K562 (cell line): ENCODE data around the gene CNPY2. TPM values are rescaled to one million over a fixed set of nuclear protein-coding genes. Genes with fewer than 3 reads are reported as not detected.
A peak's percentile ranks its signal among the peaks of the same experiment; 100 is the strongest.

Experiments
- ATAC-seq: fragments of 200-7000 bp; cut with Tn5 transposase; 3 replicates; pipeline ENCODE4 v1.9.1; 2020; ENCODE audit warnings: moderate library complexity
- BruUV-seq: library from RNA; stranded (reverse); fragments of 400-500 nt; replicated peaks from 2 replicates; lab custom pipeline; 2021; lab: Mats Ljungman, UMichigan
- CTCF ChIA-PET: fragments of 300-600 bp; formaldehyde crosslinking; extraction: SDS; loops from one replicate; lab custom pipeline; 2021; ENCODE audit warnings: low intra/inter-chr PET ratio; lab: Yijun Ruan, JAX
- POLR2A ChIA-PET: fragments of 300-600, 350-650 bp; sonication (Branson Sonifier 250); formaldehyde crosslinking; extraction: SDS; loops from one replicate; lab custom pipeline; 2021; ENCODE audit warnings: antibody characterized with exemption, inconsistent platforms; lab: Yijun Ruan, JAX
- DNase-seq, 4 experiments: peaks; one replicate each; pipeline versions ENCODE4 v3.0.0 to v3.0.0-alpha.2; 2011 to 2018; ENCODE audit warnings: low spot score in 3 of 4, mixed read lengths in 3 of 4; ENCODE audit errors: extremely low read depth in 1 of 4
- FAIRE-seq: peaks from 2 replicates; lab custom pipeline; 2011; peaks lifted over from hg19 to GRCh38; lab: Jason Lieb, UNC
- H2AFZ ChIP-seq: 2 replicates; pipeline ENCODE4 v1.6.0; 2011; ENCODE audit warnings: low read depth, low read length, control low read depth, inconsistent platforms
- H3K27ac ChIP-seq: fragments of 200-600 bp; 3 replicates; pipeline ENCODE4 v1.8.0; 2011; ENCODE audit warnings: low read depth, mild to moderate bottlenecking, control low read depth, inconsistent platforms, low read length, moderate library complexity, mixed read lengths; ENCODE audit errors: extremely low read depth
- H3K27me3 ChIP-seq, 2 experiments: fragments of 300-600 bp in 1 of 2; 2 replicates in 1 of 2; 3 replicates in 1 of 2; pipeline versions ENCODE4 v1.6.0 to v1.8.0; 2011; ENCODE audit warnings: inconsistent platforms in 2 of 2, low read length in 2 of 2, mild to moderate bottlenecking in 1 of 2, mixed read lengths in 1 of 2, moderate library complexity in 1 of 2; ENCODE audit not compliant: control insufficient read depth in 2 of 2, insufficient read depth in 2 of 2
- H3K36me3 ChIP-seq: fragments of 300-600 bp; 3 replicates; pipeline ENCODE4 v1.8.0; 2011; ENCODE audit warnings: mild to moderate bottlenecking, low read length, inconsistent platforms; ENCODE audit not compliant: control insufficient read depth, insufficient read depth
- H3K4me1 ChIP-seq, 2 experiments: fragments of 200-600 bp in 1 of 2; replicated peaks in 1 of 2; 2 replicates in 1 of 2; 3 replicates in 1 of 2; pipeline versions ENCODE4 v1.5.1 to v1.8.0; 2011; ENCODE audit warnings: inconsistent platforms in 2 of 2, low read length in 2 of 2, mild to moderate bottlenecking in 1 of 2, mixed read lengths in 1 of 2, moderate library complexity in 1 of 2; ENCODE audit not compliant: control insufficient read depth in 2 of 2, insufficient read depth in 2 of 2
- H3K4me2 ChIP-seq: 2 replicates; pipeline ENCODE4 v1.6.1; 2011; ENCODE audit warnings: low read length, control low read depth, inconsistent platforms, mixed read lengths; ENCODE audit not compliant: insufficient read depth
- H3K4me3 ChIP-seq: fragments of 200-600 bp; sonication (generic), shearing (Covaris generic); 2 replicates; pipeline ENCODE4 v1.5.1; 2016; ENCODE audit warnings: control low read depth, inconsistent platforms
- H3K79me2 ChIP-seq: fragments of 200-600 bp; 3 replicates; pipeline ENCODE4 v1.8.0; 2011; ENCODE audit warnings: low read length, inconsistent platforms; ENCODE audit not compliant: control insufficient read depth, insufficient read depth
- H3K9ac ChIP-seq, 2 experiments: 2 replicates each; pipeline versions ENCODE4 v1.6.0 to v1.6.1; 2011; ENCODE audit warnings: low read depth in 2 of 2, low read length in 2 of 2, control low read depth in 1 of 2, inconsistent platforms in 1 of 2, mild to moderate bottlenecking in 1 of 2, mixed read lengths in 1 of 2; ENCODE audit not compliant: insufficient read depth in 1 of 2
- H3K9me1 ChIP-seq: one replicate; pipeline ENCODE4 v1.6.0; 2011; ENCODE audit warnings: inconsistent platforms, mild to moderate bottlenecking, low read length, moderate library complexity; ENCODE audit not compliant: control insufficient read depth, insufficient read depth
- H3K9me3 ChIP-seq: replicated peaks from 2 replicates; pipeline ENCODE4 v1.5.1; 2011; ENCODE audit warnings: low read depth, low read length, inconsistent platforms; ENCODE audit not compliant: control insufficient read depth, insufficient read depth
- H4K20me1 ChIP-seq: replicated peaks from 2 replicates; pipeline ENCODE4 v1.6.1; 2011; ENCODE audit warnings: low read length, inconsistent platforms, mixed read lengths; ENCODE audit not compliant: control insufficient read depth, insufficient read depth
- E2F3 ChIP-seq: fragments of 250-450 bp; sonication (Bioruptor Pico); IDR thresholded peaks from 2 replicates; pipeline ENCODE4 v1.4.0; 2020; ENCODE audit warnings: mild to moderate bottlenecking
- HNRNPH1 ChIP-seq: fragments of 200-400 bp; formaldehyde crosslinking; optimal IDR thresholded peaks from 2 replicates; pipeline ENCODE3; 2017; ENCODE audit warnings: low read depth, mild to moderate bottlenecking, low read length, moderate library complexity
- KAT7 ChIP-seq: sonication (generic); formaldehyde crosslinking; IDR thresholded peaks from 2 replicates; pipeline ENCODE4 v1.8.0; 2022; ENCODE audit warnings: missing genetic modification reagents, mild to moderate bottlenecking, borderline replicate concordance
- MTA2 ChIP-seq: fragments of 450-650 bp; IDR thresholded peaks from 2 replicates; pipeline ENCODE4 v1.6.1; 2016; ENCODE audit warnings: low read depth
- SRSF9 ChIP-seq: fragments of 200-400 bp; formaldehyde crosslinking; IDR thresholded peaks from 2 replicates; pipeline ENCODE4 v1.6.1; 2017; ENCODE audit warnings: low read depth, low read length, borderline replicate concordance
- XRCC5 ChIP-seq: fragments of 200-400 bp; formaldehyde crosslinking; IDR thresholded peaks from 2 replicates; pipeline ENCODE4 v1.6.1; 2017; ENCODE audit warnings: low read depth, mild to moderate bottlenecking, low read length
- ZC3H11A ChIP-seq: IDR thresholded peaks from 2 replicates; pipeline ENCODE4 v1.6.1; 2012; ENCODE audit warnings: low read depth, low read length, improper control_type of control experiment
- ZNF12 ChIP-seq: sonication (generic); formaldehyde crosslinking; IDR thresholded peaks from 2 replicates; pipeline ENCODE4 v1.4.0; 2020; ENCODE audit warnings: mild to moderate bottlenecking, missing genetic modification reagents
- ZNF274 ChIP-seq: IDR thresholded peaks from 2 replicates; pipeline ENCODE4 v1.6.1; 2011; ENCODE audit warnings: low read depth, mild to moderate bottlenecking, low read length, moderate library complexity, borderline replicate concordance
- ZNF77 ChIP-seq: fragments of 250-450 bp; sonication (Bioruptor Pico); IDR thresholded peaks from 2 replicates; pipeline ENCODE4 v1.5.0; 2020
- WGBS: fragments of 100-300 bp; shearing (Covaris generic); methylation state at CpG from one replicate; pipeline ENCODE4 v1.1.6; 2016; ENCODE audit warnings: low coverage, mixed read lengths; ENCODE audit not compliant: insufficient coverage; ENCODE audit errors: missing lambda C conversion rate; 5-methylcytosine and 5-hydroxymethylcytosine counted together
- in situ Hi-C: fragments of 300-500 bp; cut with MboI; formaldehyde crosslinking; loops from 4 replicates; pipeline ENCODE4 v1.15.0; 2018; ENCODE audit warnings: inconsistent platforms, mixed read lengths
- intact Hi-C: fragments of 100-400 bp; cut with micrococcal nuclease; formaldehyde crosslinking; loops from 2 replicates; pipeline ENCODE4 v1.14.2; 2022
- polyA plus RNA-seq, 8 experiments: library from polyadenylated mRNA; depleted of rRNA in 4 of 8; stranded (reverse) in 5 of 8; unstranded in 3 of 8; fragments of >200 nt; fragmentation: Nextera tagmentation in 2 of 8; fragmentation: Illumina TruSeq in 1 of 8; extraction: Ambion mirVana in 2 of 8; extraction: Trizol in 1 of 8; gene quantifications; 2 replicates each; pipeline versions ENCODE4 v1.2.1 to v1.2.3, GENCODE V29; 2011 to 2014; ENCODE audit warnings: inconsistent platforms in 1 of 8, missing spikeins in 1 of 8
- total RNA-seq, 7 experiments: library from RNA; depleted of rRNA in 6 of 7; stranded (reverse); fragments of >200 nt in 6 of 7; fragmentation: Illumina TruSeq in 2 of 7; extraction: Trizol in 2 of 7; gene quantifications; 2 replicates each; pipeline versions ENCODE4 v1.2.1 to v1.2.3, GENCODE V29; 2011 to 2021; ENCODE audit warnings: low replicate concordance in 1 of 7
- TF ChIP-seq, protein P1 (sequence below): fragments of 450-650 bp; IDR thresholded peaks from 2 replicates; pipeline ENCODE4 v1.6.1; 2016; ENCODE audit warnings: low read depth, mild to moderate bottlenecking, moderate library complexity
- TF ChIP-seq, protein P2 (sequence below): sonication (generic); formaldehyde crosslinking; IDR thresholded peaks from 2 replicates; pipeline ENCODE4 v1.8.0; 2022; ENCODE audit warnings: mild to moderate bottlenecking, missing genetic modification reagents
- TF ChIP-seq, protein P3 (sequence below): fragments of 250-450 bp; sonication (Bioruptor Pico); IDR thresholded peaks from 2 replicates; pipeline ENCODE4 v1.4.0; 2020; ENCODE audit warnings: mild to moderate bottlenecking, moderate library complexity
- TF ChIP-seq, protein P4 (sequence below): fragments of 450-650 bp; formaldehyde crosslinking; IDR thresholded peaks from 2 replicates; pipeline ENCODE4 v1.4.0; 2022; ENCODE audit warnings: mild to moderate bottlenecking, moderate library complexity
- TF ChIP-seq, protein P5 (sequence below): fragments of 450-650 bp; IDR thresholded peaks from 2 replicates; pipeline ENCODE4 v1.6.1; 2016; ENCODE audit warnings: missing biosample characterization, missing genetic modification characterization

The CNPY2 gene
- total and polyA plus RNA-seq, 9 of the 15 experiments (the other 6 are each of a cell fraction or from before 2014, with no cell fraction given), result 33.8 to 190 (median 138) TPM

DNA sequence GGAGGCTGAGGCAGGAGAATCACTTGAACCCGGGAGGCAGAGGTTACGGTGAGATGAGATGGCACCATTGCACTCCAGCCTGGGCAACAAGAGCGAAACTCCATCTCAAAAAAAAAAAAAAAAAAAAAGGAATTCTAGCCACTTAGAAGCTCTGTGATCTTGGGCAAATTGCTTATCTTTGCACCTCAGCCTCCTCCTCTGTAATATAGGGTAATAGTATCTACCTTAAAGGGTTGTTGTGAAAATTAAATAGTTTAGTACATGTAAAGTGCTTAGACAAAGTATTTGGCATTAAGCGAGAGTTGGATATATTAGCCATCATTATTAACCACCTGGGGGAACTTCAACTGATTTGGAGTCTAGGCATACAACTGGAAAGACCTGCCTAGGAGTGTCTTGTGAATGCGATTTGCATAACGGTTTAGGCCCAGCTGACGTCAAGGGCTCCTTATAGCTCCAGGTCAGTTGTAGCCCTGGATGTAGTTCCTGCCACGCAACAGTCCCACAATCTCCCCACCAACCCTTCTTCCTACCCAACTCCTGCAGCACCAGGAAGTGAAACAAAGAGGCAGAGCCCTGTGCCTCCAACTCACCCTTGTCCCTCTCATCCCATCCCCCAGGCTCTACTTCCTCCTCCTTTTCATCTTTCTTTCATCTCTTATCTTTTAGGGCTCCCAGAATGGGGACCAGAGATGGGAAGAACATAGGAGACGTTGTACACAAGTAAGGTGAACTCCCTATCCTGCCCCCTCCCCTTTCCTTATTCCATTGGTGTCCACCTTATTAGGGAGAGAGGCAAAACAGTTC is 20.8 kb upstream of the CNPY2 start:
- Histone ChIP-seq H2AFZ (peak overlapping the region; percentile 88), H3K9me1 (peaks cover 3% of the 10 kb centered on the region), H3K4me2 (peak overlapping the region; percentile 77), H3K4me1 (peaks cover 27 to 58% of the 10 kb centered on the region in 2 experiments), H3K9ac (peak overlapping the region; percentile 38 to 69; a peak in 3 of 4 replicates), H3K4me3 (peak overlapping the region; percentile 25; the same call in 1 of the 2 replicates), H3K9me3 (no peaks in the 10 kb centered on the region), H3K36me3 (peaks cover 10% of the 10 kb centered on the region; the same call in 2 of the 3 replicates), H4K20me1 (no peaks in the 10 kb centered on the region), H3K27me3 (no peaks in the 10 kb centered on the region), H3K79me2 (peaks cover 24% of the 10 kb centered on the region), H3K27ac (peak overlapping the region; percentile 84)
- no TSS peak for BruUV-seq
- peak; percentile 70 for ATAC-seq
- intact Hi-C loops, result no loop called here
- ChIA-PET CTCF (no interaction called here), POLR2A (interaction anchor here (0.6 to 19.0 kb wide), 14 partner anchors 14 to 753 kb away, joined by 3 to 274 read pairs (median 4); partner anchors contain the start of genes APOF, CNPY2, SPRYD4 and STAT2)
- in situ Hi-C loops, result no loop called here
- DNase-seq, result peak; percentile 43 to 92 (median 62)
- peak; percentile 92 for FAIRE-seq
- WGBS, result 7% methylated on average over 8 of the region's 9 CpGs
- no peak; the same call in 1 of the 2 replicates for TF ChIP-seq E2F3 (CRISPR knock-in tag)
- TF ChIP-seq, protein P1, sequence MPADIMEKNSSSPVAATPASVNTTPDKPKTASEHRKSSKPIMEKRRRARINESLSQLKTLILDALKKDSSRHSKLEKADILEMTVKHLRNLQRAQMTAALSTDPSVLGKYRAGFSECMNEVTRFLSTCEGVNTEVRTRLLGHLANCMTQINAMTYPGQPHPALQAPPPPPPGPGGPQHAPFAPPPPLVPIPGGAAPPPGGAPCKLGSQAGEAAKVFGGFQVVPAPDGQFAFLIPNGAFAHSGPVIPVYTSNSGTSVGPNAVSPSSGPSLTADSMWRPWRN, result no peak
- TF ChIP-seq ZNF77, result no peak
- no peak for TF ChIP-seq ZNF274
- no peak for TF ChIP-seq SRSF9
- TF ChIP-seq, protein P2, sequence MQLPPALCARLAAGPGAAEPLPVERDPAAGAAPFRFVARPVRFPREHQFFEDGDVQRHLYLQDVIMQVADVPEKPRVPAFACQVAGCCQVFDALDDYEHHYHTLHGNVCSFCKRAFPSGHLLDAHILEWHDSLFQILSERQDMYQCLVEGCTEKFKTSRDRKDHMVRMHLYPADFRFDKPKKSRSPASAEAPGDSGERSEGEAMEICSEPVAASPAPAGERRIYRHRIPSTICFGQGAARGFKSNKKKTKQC (CRISPR knock-in tag), result no peak
- TF ChIP-seq MTA2, result peak; percentile 7; the same call in 1 of the 2 replicates
- no peak for TF ChIP-seq XRCC5
- no peak for TF ChIP-seq KAT7 (CRISPR knock-in tag)
- TF ChIP-seq, protein P3, sequence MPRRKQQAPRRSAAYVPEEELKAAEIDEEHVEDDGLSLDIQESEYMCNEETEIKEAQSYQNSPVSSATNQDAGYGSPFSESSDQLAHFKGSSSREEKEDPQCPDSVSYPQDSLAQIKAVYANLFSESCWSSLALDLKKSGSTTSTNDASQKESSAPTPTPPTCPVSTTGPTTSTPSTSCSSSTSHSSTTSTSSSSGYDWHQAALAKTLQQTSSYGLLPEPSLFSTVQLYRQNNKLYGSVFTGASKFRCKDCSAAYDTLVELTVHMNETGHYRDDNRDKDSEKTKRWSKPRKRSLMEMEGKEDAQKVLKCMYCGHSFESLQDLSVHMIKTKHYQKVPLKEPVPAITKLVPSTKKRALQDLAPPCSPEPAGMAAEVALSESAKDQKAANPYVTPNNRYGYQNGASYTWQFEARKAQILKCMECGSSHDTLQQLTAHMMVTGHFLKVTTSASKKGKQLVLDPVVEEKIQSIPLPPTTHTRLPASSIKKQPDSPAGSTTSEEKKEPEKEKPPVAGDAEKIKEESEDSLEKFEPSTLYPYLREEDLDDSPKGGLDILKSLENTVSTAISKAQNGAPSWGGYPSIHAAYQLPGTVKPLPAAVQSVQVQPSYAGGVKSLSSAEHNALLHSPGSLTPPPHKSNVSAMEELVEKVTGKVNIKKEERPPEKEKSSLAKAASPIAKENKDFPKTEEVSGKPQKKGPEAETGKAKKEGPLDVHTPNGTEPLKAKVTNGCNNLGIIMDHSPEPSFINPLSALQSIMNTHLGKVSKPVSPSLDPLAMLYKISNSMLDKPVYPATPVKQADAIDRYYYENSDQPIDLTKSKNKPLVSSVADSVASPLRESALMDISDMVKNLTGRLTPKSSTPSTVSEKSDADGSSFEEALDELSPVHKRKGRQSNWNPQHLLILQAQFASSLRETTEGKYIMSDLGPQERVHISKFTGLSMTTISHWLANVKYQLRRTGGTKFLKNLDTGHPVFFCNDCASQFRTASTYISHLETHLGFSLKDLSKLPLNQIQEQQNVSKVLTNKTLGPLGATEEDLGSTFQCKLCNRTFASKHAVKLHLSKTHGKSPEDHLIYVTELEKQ (CRISPR knock-in tag), result no peak
- TF ChIP-seq HNRNPH1, result no peak
- TF ChIP-seq, protein P4, sequence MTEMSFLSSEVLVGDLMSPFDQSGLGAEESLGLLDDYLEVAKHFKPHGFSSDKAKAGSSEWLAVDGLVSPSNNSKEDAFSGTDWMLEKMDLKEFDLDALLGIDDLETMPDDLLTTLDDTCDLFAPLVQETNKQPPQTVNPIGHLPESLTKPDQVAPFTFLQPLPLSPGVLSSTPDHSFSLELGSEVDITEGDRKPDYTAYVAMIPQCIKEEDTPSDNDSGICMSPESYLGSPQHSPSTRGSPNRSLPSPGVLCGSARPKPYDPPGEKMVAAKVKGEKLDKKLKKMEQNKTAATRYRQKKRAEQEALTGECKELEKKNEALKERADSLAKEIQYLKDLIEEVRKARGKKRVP (CRISPR knock-in tag), result no peak
- TF ChIP-seq, protein P5, sequence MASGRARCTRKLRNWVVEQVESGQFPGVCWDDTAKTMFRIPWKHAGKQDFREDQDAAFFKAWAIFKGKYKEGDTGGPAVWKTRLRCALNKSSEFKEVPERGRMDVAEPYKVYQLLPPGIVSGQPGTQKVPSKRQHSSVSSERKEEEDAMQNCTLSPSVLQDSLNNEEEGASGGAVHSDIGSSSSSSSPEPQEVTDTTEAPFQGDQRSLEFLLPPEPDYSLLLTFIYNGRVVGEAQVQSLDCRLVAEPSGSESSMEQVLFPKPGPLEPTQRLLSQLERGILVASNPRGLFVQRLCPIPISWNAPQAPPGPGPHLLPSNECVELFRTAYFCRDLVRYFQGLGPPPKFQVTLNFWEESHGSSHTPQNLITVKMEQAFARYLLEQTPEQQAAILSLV (tag), result no peak
- TF ChIP-seq ZC3H11A, result no peak
- TF ChIP-seq ZNF12 (CRISPR knock-in tag), result no peak
